Gastrocnemius medialis (tissue), 4 donors: Measurements from ENCODE around the gene MRPL11. TPM values are rescaled to one million over a fixed set of nuclear protein-coding genes. Genes with fewer than 3 reads are reported as not detected.

ENCODE experiments used
- ATAC-seq, 2 donors: fragments of 150-250 bp; one replicate each; pipeline ENCODE4 v1.9.1; 2016
- DNase-seq, 2 donors: peaks; one replicate each; pipeline ENCODE4 v3.0.0-alpha.2; 2019
- H3K27ac ChIP-seq, 4 donors: fragments of 200-600 bp; sonication (generic); 1 replicate in 1 of 4; 2 replicates in 3 of 4; pipeline ENCODE4 v1.5.1; 2016 to 2018; ENCODE audit warnings: mild to moderate bottlenecking in 2 of 4, moderate library complexity in 1 of 4
- H3K27me3 ChIP-seq, 3 donors: fragments of 200-600 bp; sonication (generic) in 2 of 3; 1 replicate in 1 of 3; 2 replicates in 2 of 3; pipeline versions ENCODE4 v1.5.1 to v1.6.0; 2016 to 2019; ENCODE audit warnings: mild to moderate bottlenecking in 1 of 3, moderate library complexity in 1 of 3
- H3K36me3 ChIP-seq, 2 donors: fragments of 200-600 bp; sonication (generic) in 1 of 2; one replicate each; pipeline ENCODE4 v1.5.1; 2017 to 2018
- H3K4me1 ChIP-seq, 2 donors: fragments of 200-600 bp; sonication (generic) in 1 of 2; one replicate each; pipeline ENCODE4 v1.5.1; 2016 to 2017; ENCODE audit warnings: mild to moderate bottlenecking in 2 of 2
- H3K4me3 ChIP-seq, 4 donors: fragments of 200-600 bp; sonication (generic) in 3 of 4; 1 replicate in 1 of 4; 2 replicates in 3 of 4; pipeline ENCODE4 v1.5.1; 2016 to 2019; ENCODE audit warnings: mild to moderate bottlenecking in 2 of 4
- H3K9me3 ChIP-seq, 3 donors: fragments of 200-600 bp; sonication (generic) in 2 of 3; 1 replicate in 1 of 3; 2 replicates in 2 of 3; pipeline ENCODE4 v1.5.1; 2016 to 2019
- POLR2A ChIP-seq, 2 donors: fragments of 450-650 bp; IDR thresholded peaks; one replicate each; pipeline ENCODE4 v1.6.1; 2017; ENCODE audit warnings: antibody characterized with exemption in 2 of 2, mild to moderate bottlenecking in 2 of 2, moderate library complexity in 2 of 2
- in situ Hi-C, 4 donors: fragments of 200-750 bp; cut with MboI; loops; one replicate each; pipeline versions ENCODE4 v1.15.0 to v1.8.0; 2017; ENCODE audit warnings: low sequenced_read_pairs in 4 of 4
- intact Hi-C: fragments of 100-400 bp; cut with DNase I; formaldehyde crosslinking; loops from one replicate; pipeline ENCODE4 v1.15.1; 2023; ENCODE audit warnings: low total_unique reads
- total RNA-seq, 4 donors: library from RNA; depleted of rRNA; stranded (reverse); fragments of >200 nt; gene quantifications; one replicate each; pipeline versions ENCODE4 v1.1.0 to v1.2.3, GENCODE V29; 2016
- TF ChIP-seq, protein P1 (sequence below), 5 experiments: fragments of 450-650 bp in 3 of 5; fragments of 200-600 bp in 2 of 5; sonication (generic) in 2 of 5; IDR thresholded peaks in 4 of 5; conservative IDR thresholded peaks in 1 of 5; 1 replicate in 4 of 5; 2 replicates in 1 of 5; pipeline ENCODE4 v1.5.1; 2016 to 2019; ENCODE audit warnings: antibody characterized with exemption in 5 of 5, mild to moderate bottlenecking in 3 of 5, moderate library complexity in 3 of 5

MRPL11 gene
- total RNA-seq, 4 donors from 2014 or later: 35.1 to 64.1 (median 52.5) TPM

- in situ Hi-C loops (no loop called here), intact Hi-C loops (loop anchor here (1.0 to 5.0 kb wide), 6 partner anchors 13 to 622 kb away; partner anchors contain the start of genes BBS1, CCDC87, CCS and CFL1)
- Histone ChIP-seq H3K27ac (peak overlapping the region; percentile 86 to 96 (median 89)), H3K4me3 (peak overlapping the region; percentile 62 to 95 (median 79)), H3K9me3 (no peaks in the 10 kb centered on the region), H3K27me3 (no peaks in the 10 kb centered on the region), H3K36me3 (peaks cover 0 to 13% of the 10 kb centered on the region in 2 donors), H3K4me1 (peaks cover 9 to 10% of the 10 kb centered on the region in 2 donors)
- ATAC-seq (peak; percentile 55 to 58), DNase-seq (peak; percentile 16 to 47)
- no peak for TF ChIP-seq POLR2A (IDR thresholded peaks at IDR 0.05)
- TF ChIP-seq, protein P1, sequence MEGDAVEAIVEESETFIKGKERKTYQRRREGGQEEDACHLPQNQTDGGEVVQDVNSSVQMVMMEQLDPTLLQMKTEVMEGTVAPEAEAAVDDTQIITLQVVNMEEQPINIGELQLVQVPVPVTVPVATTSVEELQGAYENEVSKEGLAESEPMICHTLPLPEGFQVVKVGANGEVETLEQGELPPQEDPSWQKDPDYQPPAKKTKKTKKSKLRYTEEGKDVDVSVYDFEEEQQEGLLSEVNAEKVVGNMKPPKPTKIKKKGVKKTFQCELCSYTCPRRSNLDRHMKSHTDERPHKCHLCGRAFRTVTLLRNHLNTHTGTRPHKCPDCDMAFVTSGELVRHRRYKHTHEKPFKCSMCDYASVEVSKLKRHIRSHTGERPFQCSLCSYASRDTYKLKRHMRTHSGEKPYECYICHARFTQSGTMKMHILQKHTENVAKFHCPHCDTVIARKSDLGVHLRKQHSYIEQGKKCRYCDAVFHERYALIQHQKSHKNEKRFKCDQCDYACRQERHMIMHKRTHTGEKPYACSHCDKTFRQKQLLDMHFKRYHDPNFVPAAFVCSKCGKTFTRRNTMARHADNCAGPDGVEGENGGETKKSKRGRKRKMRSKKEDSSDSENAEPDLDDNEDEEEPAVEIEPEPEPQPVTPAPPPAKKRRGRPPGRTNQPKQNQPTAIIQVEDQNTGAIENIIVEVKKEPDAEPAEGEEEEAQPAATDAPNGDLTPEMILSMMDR (IDR thresholded peaks at IDR 0.05 in 4 of 5, conservative IDR thresholded peaks at IDR 0.05 in 1 of 5): no peak
These were observed 40.9 kb upstream of the MRPL11 start for GRCh38 chr11:66479394-66480116.

GRCh38 chr11:66478729-66479393 lies 40.2 kb upstream of the MRPL11 start:
- Histone ChIP-seq H3K27me3 (no peaks in the 10 kb centered on the region), H3K4me3 (peak overlapping the region; percentile 62 to 95 (median 79)), H3K27ac (peak overlapping the region; percentile 86 to 96 (median 89)), H3K4me1 (peaks cover 9 to 10% of the 10 kb centered on the region in 2 donors), H3K9me3 (no peaks in the 10 kb centered on the region), H3K36me3 (peaks cover 0 to 20% of the 10 kb centered on the region in 2 donors)
- ATAC-seq (no peak), DNase-seq (no peak)
- in situ Hi-C loops: no loop called here
- intact Hi-C loops: no loop called here
- TF ChIP-seq, protein P1 (IDR thresholded peaks at IDR 0.05 in 4 of 5, conservative IDR thresholded peaks at IDR 0.05 in 1 of 5): peak; percentile 60 to 79 (median 78)
- no peak for TF ChIP-seq POLR2A (IDR thresholded peaks at IDR 0.05)

GRCh38 chr11:66477263-66478201 lies 38.9 kb upstream of the MRPL11 start:
- no peaks in the 10 kb centered on the region for H3K9me3 ChIP-seq
- TF ChIP-seq, protein P1 (IDR thresholded peaks at IDR 0.05 in 4 of 5, conservative IDR thresholded peaks at IDR 0.05 in 1 of 5): no peak
- TF ChIP-seq POLR2A (IDR thresholded peaks at IDR 0.05): no peak
- H3K4me3 ChIP-seq: no peak overlapping the region
- in situ Hi-C loops: no loop called here
- ATAC-seq (no peak), DNase-seq (no peak)
- intact Hi-C loops: no loop called here
- no peak overlapping the region for H3K27ac ChIP-seq
- peaks cover 9 to 10% of the 10 kb centered on the region in 2 donors for H3K4me1 ChIP-seq
- H3K27me3 ChIP-seq: no peaks in the 10 kb centered on the region
- H3K36me3 ChIP-seq: peaks cover 0 to 33% of the 10 kb centered on the region in 2 donors

GRCh38 chr11:66476841-66477251 lies 38.2 kb upstream of the MRPL11 start:
- Histone ChIP-seq H3K27me3 (no peaks in the 10 kb centered on the region), H3K27ac (no peak overlapping the region), H3K9me3 (no peaks in the 10 kb centered on the region), H3K4me1 (peaks cover 9 to 10% of the 10 kb centered on the region in 2 donors), H3K4me3 (no peak overlapping the region), H3K36me3 (peaks cover 0 to 39% of the 10 kb centered on the region in 2 donors)
- intact Hi-C loops (no loop called here), in situ Hi-C loops (no loop called here)
- DNase-seq (no peak), ATAC-seq (no peak)
- TF ChIP-seq POLR2A (IDR thresholded peaks at IDR 0.05): no peak
- TF ChIP-seq, protein P1 (IDR thresholded peaks at IDR 0.05 in 4 of 5, conservative IDR thresholded peaks at IDR 0.05 in 1 of 5): no peak
